ENCODE measurements around the gene ZDHHC21.
A peak's percentile ranks its signal among the peaks of the same experiment; 100 is the strongest.

The ZDHHC21 gene

GRCh38 chr9:14597171-14597799, 95.9 kb downstream of the ZDHHC21 start:
- TF ChIP-seq CTCF (conservative IDR thresholded peaks at IDR 0.05) (no peak), ZFX (IDR thresholded peaks at IDR 0.05) (no peak)
- no peak overlapping the region for H3K27ac ChIP-seq

- TF ChIP-seq CTCF (conservative IDR thresholded peaks at IDR 0.05) (no peak), ZFX (IDR thresholded peaks at IDR 0.05) (no peak)
- no peak overlapping the region for H3K27ac ChIP-seq
Measured at GRCh38 chr9:14593406-14593805, 99.8 kb downstream of the ZDHHC21 start.

GRCh38 chr9:14591411-14591810, 101.8 kb downstream of the ZDHHC21 start:
- no peak for TF ChIP-seq ZFX (IDR thresholded peaks at IDR 0.05)
- TF ChIP-seq CTCF (conservative IDR thresholded peaks at IDR 0.05) = no peak
- no peak overlapping the region for H3K27ac ChIP-seq

GRCh38 chr9:14585730-14586473, 107.3 kb downstream of the ZDHHC21 start:
- H3K27ac ChIP-seq = no peak overlapping the region
- TF ChIP-seq CTCF (conservative IDR thresholded peaks at IDR 0.05) = no peak
- TF ChIP-seq ZFX (IDR thresholded peaks at IDR 0.05) = no peak

GRCh38 chr9:14584571-14584970, 108.7 kb downstream of the ZDHHC21 start:
- TF ChIP-seq CTCF (conservative IDR thresholded peaks at IDR 0.05) (no peak), ZFX (IDR thresholded peaks at IDR 0.05) (no peak)
- no peak overlapping the region for H3K27ac ChIP-seq

- TF ChIP-seq CTCF (conservative IDR thresholded peaks at IDR 0.05) (no peak), ZFX (IDR thresholded peaks at IDR 0.05) (no peak)
- H3K27ac ChIP-seq = no peak overlapping the region
Measured at GRCh38 chr9:14578030-14578429, 115.2 kb downstream of the ZDHHC21 start.

GRCh38 chr9:14574173-14574572, 119.1 kb downstream of the ZDHHC21 start:
- peak overlapping the region; percentile 65 for H3K27ac ChIP-seq
- no peak for TF ChIP-seq CTCF (conservative IDR thresholded peaks at IDR 0.05)

All from C4-2B (cell line).